NCI-H460 (cell line): ENCODE measurements around the gene PI4KA. TPM values are rescaled to one million over a fixed set of nuclear protein-coding genes. Genes with fewer than 3 reads are reported as not detected.

ENCODE experiments used
- total RNA-seq: library from RNA; depleted of rRNA; stranded (reverse); fragments of >200 nt; shearing (Covaris generic); gene quantifications from 2 replicates; pipeline ENCODE4 v1.2.3, GENCODE V29; 2014; rRNA removed

The PI4KA gene
- total RNA-seq, 1 experiment from 2014 or later = 24.6 TPM

Other genes starting within 250 kb of the PI4KA start
- gene SERPIND1, start 84.7 kb downstream of the PI4KA start, total RNA-seq = 11.2 and 11.3 TPM in 2 replicates
- gene SNAP29, start 196 bp upstream of the PI4KA start, total RNA-seq = 9.0 and 11.2 TPM in 2 replicates
- 37.8 and 39.5 TPM in 2 replicates for gene CRKL, start 58.6 kb upstream of the PI4KA start, total RNA-seq
- gene AIFM3, start 108.4 kb upstream of the PI4KA start, total RNA-seq = 0.98 and 1.4 TPM in 2 replicates
- gene LZTR1, start 123.5 kb upstream of the PI4KA start, total RNA-seq = 20.1 and 24.1 TPM in 2 replicates
- gene THAP7, start 143.3 kb upstream of the PI4KA start, total RNA-seq = 21.3 and 28.0 TPM in 2 replicates
- 5.2 and 6.9 TPM in 2 replicates for gene P2RX6, start 156.4 kb upstream of the PI4KA start, total RNA-seq
- gene SLC7A4, start 173.8 kb upstream of the PI4KA start, total RNA-seq = not detected in 2 replicates
- gene LRRC74B, start 187.1 kb upstream of the PI4KA start, total RNA-seq = not detected in 2 replicates